GM23338 (cell line): ENCODE results near the gene TMEM238.
A peak's percentile ranks its signal among the peaks of the same experiment; 100 is the strongest.

Experiments used
- EZH2 ChIP-seq: fragments of 200-600 bp; sonication (generic); IDR thresholded peaks from one replicate; pipeline ENCODE4 v1.8.0; 2017; ENCODE audit warnings: antibody characterized with exemption, mild to moderate bottlenecking, low read depth; ENCODE audit not compliant: unreplicated experiment
- JUNB ChIP-seq: IDR thresholded peaks from one replicate; pipeline ENCODE4 v1.6.1; 2016; ENCODE audit warnings: antibody characterized with exemption; ENCODE audit not compliant: unreplicated experiment
- POLR2AphosphoS5 ChIP-seq: IDR thresholded peaks from 2 replicates; pipeline ENCODE4 v1.6.1; 2016; ENCODE audit warnings: antibody characterized with exemption, low read depth
- TF ChIP-seq, protein P1 (sequence below): IDR thresholded peaks from one replicate; pipeline ENCODE4 v1.6.1; 2018; ENCODE audit warnings: antibody characterized with exemption; ENCODE audit not compliant: unreplicated experiment
- TF ChIP-seq, protein P2 (sequence below), 2 experiments: fragments of 200-600 bp in 1 of 2; sonication (generic) in 1 of 2; conservative IDR thresholded peaks; 2 replicates each; pipeline versions ENCODE4 v1.5.1 to v1.6.1; 2016 to 2017; ENCODE audit warnings: antibody characterized with exemption in 2 of 2, low read depth in 2 of 2, mild to moderate bottlenecking in 2 of 2, moderate library complexity in 1 of 2
- TF ChIP-seq, protein P3 (sequence below): fragments of 250-450 bp; sonication (Bioruptor Pico); IDR thresholded peaks from 2 replicates; pipeline ENCODE4 v1.5.0; 2020; ENCODE audit warnings: mild to moderate bottlenecking, moderate library complexity

DNA sequence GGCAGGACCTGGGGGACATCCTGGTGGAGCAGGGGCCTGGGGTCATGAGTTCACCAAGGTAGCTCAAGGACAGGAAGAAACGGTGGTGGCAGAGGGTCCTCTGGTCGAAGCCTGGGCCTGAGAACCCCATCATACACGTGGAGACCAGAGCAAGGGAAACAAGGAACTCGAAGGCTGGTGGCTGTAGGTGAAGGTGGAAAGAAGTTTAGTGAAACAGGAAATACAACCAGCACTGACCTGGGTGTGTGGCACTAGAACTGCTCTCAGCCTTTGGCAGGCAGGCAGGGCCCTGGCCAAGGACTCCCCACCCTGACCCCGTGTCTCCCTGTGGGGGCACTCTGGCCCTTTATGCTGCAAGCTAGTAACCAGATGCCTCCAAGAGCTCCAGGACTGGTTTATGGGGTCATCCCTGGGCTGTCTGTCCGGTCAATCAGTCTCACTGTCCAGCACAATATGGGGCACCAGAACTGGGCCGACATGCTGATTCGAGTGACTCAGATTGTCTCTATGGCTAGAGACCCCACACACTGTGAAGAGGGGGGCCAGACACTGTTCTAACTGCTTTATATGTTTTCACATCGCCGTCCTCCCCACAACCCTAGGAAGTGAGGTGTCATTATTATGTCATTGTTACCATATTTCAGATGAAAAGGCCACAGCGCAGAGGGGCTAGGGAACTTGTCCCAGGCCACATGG, 33.3 kb downstream of the TMEM238 start:
- 0 out of 2 replicates have a peak, but pooled peaks have one; percentile 16 for TF ChIP-seq POLR2AphosphoS5
- no peak for TF ChIP-seq EZH2
- TF ChIP-seq, protein P1, sequence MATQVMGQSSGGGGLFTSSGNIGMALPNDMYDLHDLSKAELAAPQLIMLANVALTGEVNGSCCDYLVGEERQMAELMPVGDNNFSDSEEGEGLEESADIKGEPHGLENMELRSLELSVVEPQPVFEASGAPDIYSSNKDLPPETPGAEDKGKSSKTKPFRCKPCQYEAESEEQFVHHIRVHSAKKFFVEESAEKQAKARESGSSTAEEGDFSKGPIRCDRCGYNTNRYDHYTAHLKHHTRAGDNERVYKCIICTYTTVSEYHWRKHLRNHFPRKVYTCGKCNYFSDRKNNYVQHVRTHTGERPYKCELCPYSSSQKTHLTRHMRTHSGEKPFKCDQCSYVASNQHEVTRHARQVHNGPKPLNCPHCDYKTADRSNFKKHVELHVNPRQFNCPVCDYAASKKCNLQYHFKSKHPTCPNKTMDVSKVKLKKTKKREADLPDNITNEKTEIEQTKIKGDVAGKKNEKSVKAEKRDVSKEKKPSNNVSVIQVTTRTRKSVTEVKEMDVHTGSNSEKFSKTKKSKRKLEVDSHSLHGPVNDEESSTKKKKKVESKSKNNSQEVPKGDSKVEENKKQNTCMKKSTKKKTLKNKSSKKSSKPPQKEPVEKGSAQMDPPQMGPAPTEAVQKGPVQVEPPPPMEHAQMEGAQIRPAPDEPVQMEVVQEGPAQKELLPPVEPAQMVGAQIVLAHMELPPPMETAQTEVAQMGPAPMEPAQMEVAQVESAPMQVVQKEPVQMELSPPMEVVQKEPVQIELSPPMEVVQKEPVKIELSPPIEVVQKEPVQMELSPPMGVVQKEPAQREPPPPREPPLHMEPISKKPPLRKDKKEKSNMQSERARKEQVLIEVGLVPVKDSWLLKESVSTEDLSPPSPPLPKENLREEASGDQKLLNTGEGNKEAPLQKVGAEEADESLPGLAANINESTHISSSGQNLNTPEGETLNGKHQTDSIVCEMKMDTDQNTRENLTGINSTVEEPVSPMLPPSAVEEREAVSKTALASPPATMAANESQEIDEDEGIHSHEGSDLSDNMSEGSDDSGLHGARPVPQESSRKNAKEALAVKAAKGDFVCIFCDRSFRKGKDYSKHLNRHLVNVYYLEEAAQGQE: no peak
- TF ChIP-seq, protein P2, sequence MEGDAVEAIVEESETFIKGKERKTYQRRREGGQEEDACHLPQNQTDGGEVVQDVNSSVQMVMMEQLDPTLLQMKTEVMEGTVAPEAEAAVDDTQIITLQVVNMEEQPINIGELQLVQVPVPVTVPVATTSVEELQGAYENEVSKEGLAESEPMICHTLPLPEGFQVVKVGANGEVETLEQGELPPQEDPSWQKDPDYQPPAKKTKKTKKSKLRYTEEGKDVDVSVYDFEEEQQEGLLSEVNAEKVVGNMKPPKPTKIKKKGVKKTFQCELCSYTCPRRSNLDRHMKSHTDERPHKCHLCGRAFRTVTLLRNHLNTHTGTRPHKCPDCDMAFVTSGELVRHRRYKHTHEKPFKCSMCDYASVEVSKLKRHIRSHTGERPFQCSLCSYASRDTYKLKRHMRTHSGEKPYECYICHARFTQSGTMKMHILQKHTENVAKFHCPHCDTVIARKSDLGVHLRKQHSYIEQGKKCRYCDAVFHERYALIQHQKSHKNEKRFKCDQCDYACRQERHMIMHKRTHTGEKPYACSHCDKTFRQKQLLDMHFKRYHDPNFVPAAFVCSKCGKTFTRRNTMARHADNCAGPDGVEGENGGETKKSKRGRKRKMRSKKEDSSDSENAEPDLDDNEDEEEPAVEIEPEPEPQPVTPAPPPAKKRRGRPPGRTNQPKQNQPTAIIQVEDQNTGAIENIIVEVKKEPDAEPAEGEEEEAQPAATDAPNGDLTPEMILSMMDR (conservative IDR thresholded peaks at IDR 0.05; ENCODE audit: low read depth in 2 of 2): no peak
- TF ChIP-seq, protein P3, sequence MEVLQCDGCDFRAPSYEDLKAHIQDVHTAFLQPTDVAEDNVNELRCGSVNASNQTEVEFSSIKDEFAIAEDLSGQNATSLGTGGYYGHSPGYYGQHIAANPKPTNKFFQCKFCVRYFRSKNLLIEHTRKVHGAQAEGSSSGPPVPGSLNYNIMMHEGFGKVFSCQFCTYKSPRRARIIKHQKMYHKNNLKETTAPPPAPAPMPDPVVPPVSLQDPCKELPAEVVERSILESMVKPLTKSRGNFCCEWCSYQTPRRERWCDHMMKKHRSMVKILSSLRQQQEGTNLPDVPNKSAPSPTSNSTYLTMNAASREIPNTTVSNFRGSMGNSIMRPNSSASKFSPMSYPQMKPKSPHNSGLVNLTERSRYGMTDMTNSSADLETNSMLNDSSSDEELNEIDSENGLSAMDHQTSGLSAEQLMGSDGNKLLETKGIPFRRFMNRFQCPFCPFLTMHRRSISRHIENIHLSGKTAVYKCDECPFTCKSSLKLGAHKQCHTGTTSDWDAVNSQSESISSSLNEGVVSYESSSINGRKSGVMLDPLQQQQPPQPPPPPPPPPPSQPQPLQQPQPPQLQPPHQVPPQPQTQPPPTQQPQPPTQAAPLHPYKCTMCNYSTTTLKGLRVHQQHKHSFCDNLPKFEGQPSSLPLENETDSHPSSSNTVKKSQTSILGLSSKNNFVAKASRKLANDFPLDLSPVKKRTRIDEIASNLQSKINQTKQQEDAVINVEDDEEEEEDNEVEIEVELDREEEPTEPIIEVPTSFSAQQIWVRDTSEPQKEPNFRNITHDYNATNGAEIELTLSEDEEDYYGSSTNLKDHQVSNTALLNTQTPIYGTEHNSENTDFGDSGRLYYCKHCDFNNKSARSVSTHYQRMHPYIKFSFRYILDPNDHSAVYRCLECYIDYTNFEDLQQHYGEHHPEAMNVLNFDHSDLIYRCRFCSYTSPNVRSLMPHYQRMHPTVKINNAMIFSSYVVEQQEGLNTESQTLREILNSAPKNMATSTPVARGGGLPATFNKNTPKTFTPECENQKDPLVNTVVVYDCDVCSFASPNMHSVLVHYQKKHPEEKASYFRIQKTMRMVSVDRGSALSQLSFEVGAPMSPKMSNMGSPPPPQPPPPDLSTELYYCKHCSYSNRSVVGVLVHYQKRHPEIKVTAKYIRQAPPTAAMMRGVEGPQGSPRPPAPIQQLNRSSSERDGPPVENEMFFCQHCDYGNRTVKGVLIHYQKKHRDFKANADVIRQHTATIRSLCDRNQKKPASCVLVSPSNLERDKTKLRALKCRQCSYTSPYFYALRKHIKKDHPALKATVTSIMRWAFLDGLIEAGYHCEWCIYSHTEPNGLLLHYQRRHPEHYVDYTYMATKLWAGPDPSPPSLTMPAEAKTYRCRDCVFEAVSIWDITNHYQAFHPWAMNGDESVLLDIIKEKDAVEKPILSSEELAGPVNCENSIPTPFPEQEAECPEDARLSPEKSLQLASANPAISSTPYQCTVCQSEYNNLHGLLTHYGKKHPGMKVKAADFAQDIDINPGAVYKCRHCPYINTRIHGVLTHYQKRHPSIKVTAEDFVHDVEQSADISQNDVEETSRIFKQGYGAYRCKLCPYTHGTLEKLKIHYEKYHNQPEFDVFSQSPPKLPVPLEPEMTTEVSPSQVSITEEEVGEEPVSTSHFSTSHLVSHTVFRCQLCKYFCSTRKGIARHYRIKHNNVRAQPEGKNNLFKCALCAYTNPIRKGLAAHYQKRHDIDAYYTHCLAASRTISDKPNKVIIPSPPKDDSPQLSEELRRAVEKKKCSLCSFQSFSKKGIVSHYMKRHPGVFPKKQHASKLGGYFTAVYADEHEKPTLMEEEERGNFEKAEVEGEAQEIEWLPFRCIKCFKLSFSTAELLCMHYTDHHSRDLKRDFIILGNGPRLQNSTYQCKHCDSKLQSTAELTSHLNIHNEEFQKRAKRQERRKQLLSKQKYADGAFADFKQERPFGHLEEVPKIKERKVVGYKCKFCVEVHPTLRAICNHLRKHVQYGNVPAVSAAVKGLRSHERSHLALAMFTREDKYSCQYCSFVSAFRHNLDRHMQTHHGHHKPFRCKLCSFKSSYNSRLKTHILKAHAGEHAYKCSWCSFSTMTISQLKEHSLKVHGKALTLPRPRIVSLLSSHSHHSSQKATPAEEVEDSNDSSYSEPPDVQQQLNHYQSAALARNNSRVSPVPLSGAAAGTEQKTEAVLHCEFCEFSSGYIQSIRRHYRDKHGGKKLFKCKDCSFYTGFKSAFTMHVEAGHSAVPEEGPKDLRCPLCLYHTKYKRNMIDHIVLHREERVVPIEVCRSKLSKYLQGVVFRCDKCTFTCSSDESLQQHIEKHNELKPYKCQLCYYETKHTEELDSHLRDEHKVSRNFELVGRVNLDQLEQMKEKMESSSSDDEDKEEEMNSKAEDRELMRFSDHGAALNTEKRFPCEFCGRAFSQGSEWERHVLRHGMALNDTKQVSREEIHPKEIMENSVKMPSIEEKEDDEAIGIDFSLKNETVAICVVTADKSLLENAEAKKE: no peak
- TF ChIP-seq JUNB: no peak
